Pericardium fibroblast (primary cell): Measurements from ENCODE around the gene LCE6A. TPM values are rescaled to one million over a fixed set of nuclear protein-coding genes. Genes with fewer than 3 reads are reported as not detected.

Experiments
- total RNA-seq: library from RNA; depleted of rRNA; stranded (reverse); fragments of >200 nt; gene quantifications from 2 replicates; pipeline ENCODE4 v1.2.3, GENCODE V29; 2015

LCE6A gene
- total RNA-seq = not detected in 2 replicates

DNA sequence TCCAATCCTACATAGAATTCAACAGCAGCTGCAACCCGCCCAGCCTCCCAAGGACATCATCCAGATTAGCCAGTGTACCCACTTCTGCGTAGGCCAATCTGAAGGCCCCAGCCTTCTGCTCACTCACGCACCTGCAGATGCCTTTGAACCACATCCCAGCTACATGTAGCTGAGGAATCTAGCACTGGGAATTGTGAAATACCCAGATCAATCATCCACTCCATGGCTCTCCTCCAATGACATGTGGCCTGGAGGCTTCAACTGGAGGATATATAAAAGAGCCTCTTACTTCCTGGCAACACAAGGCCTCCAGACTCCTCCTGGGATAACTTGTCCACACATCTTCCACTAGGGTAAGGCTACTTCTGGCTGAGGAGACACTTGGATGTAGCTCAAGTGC is at the start of gene LCE6A:
LCE6A (plus strand) TSS at position 301 of the 400 bp plus-strand sequence. CDS start 665 bp downstream, outside the sequence.

GRCh38 chr1:152796421-152796820 is 46.2 kb upstream of the LCE6A start, which contains the start of gene LCE1D:
TSS of gene LCE1D (plus strand) at chr1:152796721. CDS start at chr1:152797795, 1,074 bp downstream.

DNA sequence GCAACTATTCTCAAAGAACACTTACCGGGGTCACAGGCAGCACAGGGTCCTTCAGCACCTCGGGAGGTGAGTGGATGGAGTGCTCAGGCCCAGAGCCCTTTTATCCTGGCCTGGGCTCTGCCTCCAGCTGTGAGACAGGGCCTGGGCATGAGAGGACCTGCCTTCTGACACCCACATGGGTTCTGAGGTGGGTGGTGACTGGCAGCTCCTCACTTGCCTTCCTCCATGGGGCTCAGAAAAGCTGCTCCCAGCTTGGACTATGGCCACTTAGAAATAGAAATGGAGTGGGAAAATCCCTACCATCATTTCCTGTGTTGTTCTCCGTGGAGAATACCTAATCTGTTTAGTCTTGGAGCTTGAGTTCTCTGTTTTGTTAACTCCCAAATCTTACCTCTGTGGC is 36.1 kb upstream of the LCE6A start, which contains the start of gene LCE1C:
LCE1C (minus strand) TSS at position 76 of the 400 bp plus-strand sequence. CDS start 1,173 bp downstream, outside the sequence.

DNA sequence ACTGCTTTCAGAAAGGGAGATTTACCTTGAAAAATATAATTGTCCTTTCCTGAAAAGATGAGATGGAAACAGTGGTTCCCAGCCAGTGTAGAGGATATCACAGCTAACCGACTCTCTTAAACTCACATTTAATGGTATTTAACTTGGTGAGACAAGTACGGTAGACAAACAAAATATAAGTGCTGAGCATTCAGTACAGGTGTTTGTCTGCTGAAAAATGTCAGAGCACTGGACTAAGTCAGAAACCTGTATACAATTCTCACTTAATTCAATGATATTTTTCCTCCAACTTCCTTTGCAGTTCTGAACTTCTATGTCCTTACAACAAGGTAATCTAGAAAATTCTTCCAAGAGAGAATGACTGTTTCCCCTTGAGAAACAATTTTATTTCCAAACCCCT is 31.0 kb upstream of the LCE6A start, which contains the start of gene LCE1B:
LCE1B (plus strand) TSS at position 301 of the 400 bp plus-strand sequence. CDS start 476 bp downstream, outside the sequence.

DNA sequence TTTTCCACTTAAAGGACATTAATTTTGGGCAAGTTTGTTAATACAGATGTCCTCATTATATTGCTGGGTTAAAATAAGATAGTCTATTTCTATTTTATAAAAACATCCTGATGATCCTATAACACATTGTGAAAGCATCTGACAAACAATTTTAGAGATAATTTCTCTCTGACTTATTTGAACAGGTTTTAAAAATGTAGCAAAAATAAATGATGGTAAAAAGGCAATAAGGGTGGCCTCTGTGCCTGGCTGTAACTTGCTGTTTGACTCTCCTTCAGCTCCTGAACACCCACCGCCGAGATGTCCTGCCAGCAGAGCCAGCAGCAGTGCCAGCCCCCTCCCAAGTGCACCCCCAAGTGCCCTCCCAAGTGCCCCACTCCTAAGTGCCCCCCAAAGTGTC is 15.5 kb upstream of the LCE6A start, which contains the start of gene LCE1A:
LCE1A (plus strand) TSS at position 301 of the 400 bp plus-strand sequence; CDS start at position 301, 0 bp downstream.

GRCh38 chr1:152859696-152860095 is 17.0 kb downstream of the LCE6A start, which contains the start of gene LCE7A:
TSS of gene LCE7A (plus strand) at chr1:152859996. CDS start at chr1:152860698, 702 bp downstream.

GRCh38 chr1:152878042-152878441 is 35.4 kb downstream of the LCE6A start, which contains the start of gene SMCP:
TSS of gene SMCP (plus strand) at chr1:152878322. CDS start at chr1:152884423, 6,101 bp downstream.

Other genes with a start within 250 kb of the LCE6A start
- not detected in 2 replicates for gene LCE3C, start 242.6 kb upstream of the LCE6A start, total RNA-seq
- gene LCE3B, start 229.0 kb upstream of the LCE6A start, total RNA-seq = not detected in 2 replicates
- gene LCE3A, start 219.8 kb upstream of the LCE6A start, total RNA-seq = not detected in 2 replicates
- gene LCE2D, start 179.5 kb upstream of the LCE6A start, total RNA-seq = not detected in 2 replicates
- gene LCE2C, start 167.6 kb upstream of the LCE6A start, total RNA-seq = not detected in 2 replicates
- not detected in 2 replicates for gene LCE2B, start 156.7 kb upstream of the LCE6A start, total RNA-seq
- gene LCE2A, start 144.5 kb upstream of the LCE6A start, total RNA-seq = not detected in 2 replicates
- gene LCE4A, start 134.7 kb upstream of the LCE6A start, total RNA-seq = not detected in 2 replicates
- gene KPRP, start 84.8 kb upstream of the LCE6A start, total RNA-seq = not detected in 2 replicates
- not detected in 2 replicates for gene LCE1F, start 67.7 kb upstream of the LCE6A start, total RNA-seq
- not detected in 2 replicates for gene LCE1E, start 56.6 kb upstream of the LCE6A start, total RNA-seq
- not detected in 2 replicates for gene LCE1D, start 46.1 kb upstream of the LCE6A start, total RNA-seq
- not detected in 2 replicates for gene LCE1C, start 36.2 kb upstream of the LCE6A start, total RNA-seq
- gene LCE1B, start 30.9 kb upstream of the LCE6A start, total RNA-seq = not detected in 2 replicates
- gene LCE1A, start 15.4 kb upstream of the LCE6A start, total RNA-seq = not detected in 2 replicates
- not detected in 2 replicates for gene LCE7A, start 17.1 kb downstream of the LCE6A start, total RNA-seq
- not detected in 2 replicates for gene SMCP, start 35.5 kb downstream of the LCE6A start, total RNA-seq
- not detected in 2 replicates for gene IVL, start 65.7 kb downstream of the LCE6A start, total RNA-seq
- not detected in 2 replicates for gene SPRR5, start 104.3 kb downstream of the LCE6A start, total RNA-seq
- gene SPRR4, start 127.8 kb downstream of the LCE6A start, total RNA-seq = not detected in 2 replicates
- gene SPRR1A, start 141.2 kb downstream of the LCE6A start, total RNA-seq = not detected in 2 replicates
- gene SPRR3, start 158.9 kb downstream of the LCE6A start, total RNA-seq = not detected in 2 replicates
- not detected in 2 replicates for gene SPRR1B, start 188.3 kb downstream of the LCE6A start, total RNA-seq
- gene SPRR2D, start 198.3 kb downstream of the LCE6A start, total RNA-seq = not detected in 2 replicates
- gene SPRR2A, start 214.7 kb downstream of the LCE6A start, total RNA-seq = not detected in 2 replicates
- not detected in 2 replicates for gene SPRR2B, start 228.8 kb downstream of the LCE6A start, total RNA-seq